ENCODE results near the gene NCAPH2. TPM values are rescaled to one million over a fixed set of nuclear protein-coding genes. Genes with fewer than 3 reads are reported as not detected.

NCAPH2 gene
- total and polyA plus RNA-seq, 2 of the 13 experiments (the other 11 are each of a cell fraction or from before 2014, with no cell fraction given): 28.1 to 64.4 TPM

DNA sequence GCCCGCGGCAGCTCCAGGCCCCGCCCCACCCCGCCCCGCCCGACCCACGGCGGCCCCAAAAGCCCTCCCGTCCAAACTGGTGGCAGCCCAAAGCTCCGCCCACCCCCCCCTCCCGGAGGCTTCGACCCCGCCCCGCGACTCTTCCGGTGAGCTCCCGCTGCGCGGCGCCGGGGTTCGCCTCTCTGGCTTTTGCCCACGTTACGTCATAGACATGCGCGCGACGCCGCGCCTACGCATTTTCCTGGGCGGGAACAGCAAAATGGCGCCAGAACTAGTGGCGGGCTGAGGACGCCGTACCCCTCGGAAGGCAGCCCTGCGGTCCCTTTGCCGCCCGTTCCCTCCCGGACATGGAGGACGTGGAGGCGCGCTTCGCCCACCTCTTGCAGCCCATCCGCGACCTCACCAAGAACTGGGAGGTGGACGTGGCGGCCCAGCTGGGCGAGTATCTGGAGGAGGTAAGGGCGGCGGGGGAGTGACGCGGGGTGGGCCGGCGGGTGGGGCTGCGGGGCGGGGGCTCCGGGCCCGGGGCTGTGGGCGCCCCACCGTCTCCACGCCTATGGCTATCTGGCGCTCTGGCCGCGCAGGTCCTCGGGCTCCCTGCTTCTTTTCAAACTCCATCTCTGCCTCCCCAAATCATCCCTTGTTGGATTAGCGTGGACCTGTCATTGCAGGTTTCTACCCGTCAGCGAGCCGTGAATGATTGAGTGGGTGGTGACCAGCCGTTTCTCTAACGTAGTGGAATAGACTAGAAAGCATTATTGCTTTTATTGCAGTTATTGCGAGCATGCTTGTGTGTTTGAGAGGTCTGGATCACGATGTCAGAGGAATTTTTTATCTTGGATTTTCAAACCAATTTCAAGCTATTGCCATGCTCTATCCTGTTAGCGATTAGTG lies at the start of gene NCAPH2 (continued):
- TF ChIP-seq ZNF430 (CRISPR knock-in tag; IDR thresholded peaks at IDR 0.05) (peak; percentile 68; the same call in 1 of the 2 replicates), SNAPC2 (CRISPR knock-in tag; IDR thresholded peaks at IDR 0.05) (0 out of 2 replicates have a peak, but pooled peaks have one; percentile 31), ZNF33A (CRISPR knock-in tag; IDR thresholded peaks at IDR 0.05; ENCODE audit: borderline replicate concordance) (no peak), HOXD1 (CRISPR knock-in tag; IDR thresholded peaks at IDR 0.05) (peak; percentile 46; the same call in 1 of the 2 replicates), ZBTB7A (CRISPR knock-in tag; IDR thresholded peaks at IDR 0.05) (peak; percentile 76), FOSL2 (CRISPR knock-in tag; IDR thresholded peaks at IDR 0.05) (peak; percentile 37), ZNF205 (CRISPR knock-in tag; IDR thresholded peaks at IDR 0.05) (peak; percentile 78; the same call in 1 of the 2 replicates), TCF7 (IDR thresholded peaks at IDR 0.05; ENCODE audit: low read depth) (no peak), ZNF281 (CRISPR knock-in tag; IDR thresholded peaks at IDR 0.05; ENCODE audit: borderline replicate concordance) (peak; percentile 23; the same call in 1 of the 2 replicates), MEF2D (CRISPR knock-in tag; IDR thresholded peaks at IDR 0.05) (0 out of 2 replicates have a peak, but pooled peaks have one; percentile 36), CCDC6 (CRISPR knock-in tag; IDR thresholded peaks at IDR 0.05) (peak; percentile 64; the same call in 1 of the 2 replicates), ZNF232 (CRISPR knock-in tag; IDR thresholded peaks at IDR 0.05; ENCODE audit: borderline replicate concordance) (peak; percentile 84; the same call in 1 of the 2 replicates), CENPT (CRISPR knock-in tag; IDR thresholded peaks at IDR 0.05; ENCODE audit: low read depth) (no peak), ZNF235 (CRISPR knock-in tag; IDR thresholded peaks at IDR 0.05; ENCODE audit: borderline replicate concordance) (no peak), NFKB2 (CRISPR knock-in tag; IDR thresholded peaks at IDR 0.05; ENCODE audit: borderline replicate concordance) (peak; percentile 86; the same call in 1 of the 2 replicates), ZNF737 (CRISPR knock-in tag; IDR thresholded peaks at IDR 0.05; ENCODE audit: borderline replicate concordance) (no peak), CSRNP2 (CRISPR knock-in tag; conservative IDR thresholded peaks at IDR 0.05; ENCODE audit: low read depth) (0 out of 2 replicates have a peak, but pooled peaks have one; percentile 50), ZBTB38 (CRISPR knock-in tag; IDR thresholded peaks at IDR 0.05) (peak; percentile 59; the same call in 1 of the 2 replicates), ZNF12 (CRISPR knock-in tag; IDR thresholded peaks at IDR 0.05) (no peak), RNF2 (conservative IDR thresholded peaks at IDR 0.05; ENCODE audit: low read depth) (no peak)
- TF ChIP-seq, protein P1, sequence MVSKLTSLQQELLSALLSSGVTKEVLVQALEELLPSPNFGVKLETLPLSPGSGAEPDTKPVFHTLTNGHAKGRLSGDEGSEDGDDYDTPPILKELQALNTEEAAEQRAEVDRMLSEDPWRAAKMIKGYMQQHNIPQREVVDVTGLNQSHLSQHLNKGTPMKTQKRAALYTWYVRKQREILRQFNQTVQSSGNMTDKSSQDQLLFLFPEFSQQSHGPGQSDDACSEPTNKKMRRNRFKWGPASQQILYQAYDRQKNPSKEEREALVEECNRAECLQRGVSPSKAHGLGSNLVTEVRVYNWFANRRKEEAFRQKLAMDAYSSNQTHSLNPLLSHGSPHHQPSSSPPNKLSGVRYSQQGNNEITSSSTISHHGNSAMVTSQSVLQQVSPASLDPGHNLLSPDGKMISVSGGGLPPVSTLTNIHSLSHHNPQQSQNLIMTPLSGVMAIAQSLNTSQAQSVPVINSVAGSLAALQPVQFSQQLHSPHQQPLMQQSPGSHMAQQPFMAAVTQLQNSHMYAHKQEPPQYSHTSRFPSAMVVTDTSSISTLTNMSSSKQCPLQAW (CRISPR knock-in tag; IDR thresholded peaks at IDR 0.05): peak; percentile 53; the same call in 1 of the 2 replicates
- TF ChIP-seq, protein P2, sequence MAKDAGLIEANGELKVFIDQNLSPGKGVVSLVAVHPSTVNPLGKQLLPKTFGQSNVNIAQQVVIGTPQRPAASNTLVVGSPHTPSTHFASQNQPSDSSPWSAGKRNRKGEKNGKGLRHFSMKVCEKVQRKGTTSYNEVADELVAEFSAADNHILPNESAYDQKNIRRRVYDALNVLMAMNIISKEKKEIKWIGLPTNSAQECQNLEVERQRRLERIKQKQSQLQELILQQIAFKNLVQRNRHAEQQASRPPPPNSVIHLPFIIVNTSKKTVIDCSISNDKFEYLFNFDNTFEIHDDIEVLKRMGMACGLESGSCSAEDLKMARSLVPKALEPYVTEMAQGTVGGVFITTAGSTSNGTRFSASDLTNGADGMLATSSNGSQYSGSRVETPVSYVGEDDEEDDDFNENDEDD (CRISPR knock-in tag; IDR thresholded peaks at IDR 0.05; ENCODE audit: borderline replicate concordance): peak; percentile 98

Data from HepG2 (cell line).